Measurements from ENCODE around the gene TAB3.

Gene TAB3

GRCh38 chrX:30835373-30835772, 53.7 kb downstream of the TAB3 start:
- Histone ChIP-seq H3K36me3 (ENCODE audit: control insufficient read depth, insufficient read depth, low read length) (peaks cover 2% of the 10 kb centered on the region), H3K4me1 (ENCODE audit: control insufficient read depth, insufficient read depth, low read length) (no peaks in the 10 kb centered on the region), H3K27me3 (ENCODE audit: control insufficient read depth, insufficient read depth, low read length) (no peaks in the 10 kb centered on the region), H3K4me3 (ENCODE audit: low read length) (no peak overlapping the region), H3K27ac (ENCODE audit: low read depth, low read length) (no peak overlapping the region), H3K9ac (ENCODE audit: low read length) (no peak overlapping the region)

- no peaks in the 10 kb centered on the region for H3K4me1 ChIP-seq (ENCODE audit: control insufficient read depth, insufficient read depth, low read length)
- H3K36me3 ChIP-seq (ENCODE audit: control insufficient read depth, insufficient read depth, low read length), result peaks cover 2% of the 10 kb centered on the region
- no peak overlapping the region for H3K27ac ChIP-seq (ENCODE audit: low read depth, low read length)
- no peak overlapping the region for H3K9ac ChIP-seq (ENCODE audit: low read length)
- no peaks in the 10 kb centered on the region for H3K27me3 ChIP-seq (ENCODE audit: control insufficient read depth, insufficient read depth, low read length)
- no peak overlapping the region for H3K4me3 ChIP-seq (ENCODE audit: low read length)
Measured at GRCh38 chrX:30833896-30834295, 55.2 kb downstream of the TAB3 start.

GRCh38 chrX:30831082-30831481, 58.0 kb downstream of the TAB3 start:
- no peak overlapping the region for H3K9ac ChIP-seq (ENCODE audit: low read length)
- H3K4me1 ChIP-seq (ENCODE audit: control insufficient read depth, insufficient read depth, low read length), result no peaks in the 10 kb centered on the region
- H3K27ac ChIP-seq (ENCODE audit: low read depth, low read length), result no peak overlapping the region
- no peak overlapping the region for H3K4me3 ChIP-seq (ENCODE audit: low read length)
- no peaks in the 10 kb centered on the region for H3K27me3 ChIP-seq (ENCODE audit: control insufficient read depth, insufficient read depth, low read length)
- no peaks in the 10 kb centered on the region for H3K36me3 ChIP-seq (ENCODE audit: control insufficient read depth, insufficient read depth, low read length)

- Histone ChIP-seq H3K4me1 (ENCODE audit: control insufficient read depth, insufficient read depth, low read length) (no peaks in the 10 kb centered on the region), H3K36me3 (ENCODE audit: control insufficient read depth, insufficient read depth, low read length) (no peaks in the 10 kb centered on the region), H3K27ac (ENCODE audit: low read depth, low read length) (no peak overlapping the region), H3K27me3 (ENCODE audit: control insufficient read depth, insufficient read depth, low read length) (no peaks in the 10 kb centered on the region), H3K4me3 (ENCODE audit: low read length) (no peak overlapping the region), H3K9ac (ENCODE audit: low read length) (no peak overlapping the region)
Measured at GRCh38 chrX:30830326-30830943, 58.6 kb downstream of the TAB3 start.

- no peaks in the 10 kb centered on the region for H3K27me3 ChIP-seq (ENCODE audit: control insufficient read depth, insufficient read depth, low read length)
- no peaks in the 10 kb centered on the region for H3K4me1 ChIP-seq (ENCODE audit: control insufficient read depth, insufficient read depth, low read length)
- no peak overlapping the region for H3K9ac ChIP-seq (ENCODE audit: low read length)
- no peak overlapping the region for H3K4me3 ChIP-seq (ENCODE audit: low read length)
- no peaks in the 10 kb centered on the region for H3K36me3 ChIP-seq (ENCODE audit: control insufficient read depth, insufficient read depth, low read length)
- H3K27ac ChIP-seq (ENCODE audit: low read depth, low read length), result no peak overlapping the region
Measured at GRCh38 chrX:30824275-30824674, 64.8 kb downstream of the TAB3 start.

- H3K27me3 ChIP-seq (ENCODE audit: control insufficient read depth, insufficient read depth, low read length), result no peaks in the 10 kb centered on the region
- no peak overlapping the region for H3K9ac ChIP-seq (ENCODE audit: low read length)
- no peaks in the 10 kb centered on the region for H3K36me3 ChIP-seq (ENCODE audit: control insufficient read depth, insufficient read depth, low read length)
- H3K4me1 ChIP-seq (ENCODE audit: control insufficient read depth, insufficient read depth, low read length), result no peaks in the 10 kb centered on the region
- H3K4me3 ChIP-seq (ENCODE audit: low read length), result no peak overlapping the region
- H3K27ac ChIP-seq (ENCODE audit: low read depth, low read length), result no peak overlapping the region
Measured at GRCh38 chrX:30822764-30823163, 66.3 kb downstream of the TAB3 start.

- no peaks in the 10 kb centered on the region for H3K4me1 ChIP-seq (ENCODE audit: control insufficient read depth, insufficient read depth, low read length)
- no peak overlapping the region for H3K27ac ChIP-seq (ENCODE audit: low read depth, low read length)
- H3K36me3 ChIP-seq (ENCODE audit: control insufficient read depth, insufficient read depth, low read length), result no peaks in the 10 kb centered on the region
- H3K4me3 ChIP-seq (ENCODE audit: low read length), result no peak overlapping the region
- no peaks in the 10 kb centered on the region for H3K27me3 ChIP-seq (ENCODE audit: control insufficient read depth, insufficient read depth, low read length)
- no peak overlapping the region for H3K9ac ChIP-seq (ENCODE audit: low read length)
Measured at GRCh38 chrX:30822068-30822681, 66.9 kb downstream of the TAB3 start.

- Histone ChIP-seq H3K4me1 (ENCODE audit: control insufficient read depth, insufficient read depth, low read length) (no peaks in the 10 kb centered on the region), H3K36me3 (ENCODE audit: control insufficient read depth, insufficient read depth, low read length) (no peaks in the 10 kb centered on the region), H3K27ac (ENCODE audit: low read depth, low read length) (no peak overlapping the region), H3K9ac (ENCODE audit: low read length) (no peak overlapping the region), H3K4me3 (ENCODE audit: low read length) (no peak overlapping the region), H3K27me3 (ENCODE audit: control insufficient read depth, insufficient read depth, low read length) (no peaks in the 10 kb centered on the region)
Measured at GRCh38 chrX:30821116-30821515, 67.9 kb downstream of the TAB3 start.

- Histone ChIP-seq H3K9ac (ENCODE audit: low read length) (no peak overlapping the region), H3K36me3 (ENCODE audit: control insufficient read depth, insufficient read depth, low read length) (no peaks in the 10 kb centered on the region), H3K4me1 (ENCODE audit: control insufficient read depth, insufficient read depth, low read length) (no peaks in the 10 kb centered on the region)
Measured at GRCh38 chrX:30819080-30819479, 70.0 kb downstream of the TAB3 start.

GRCh38 chrX:30816079-30816478, 73.0 kb downstream of the TAB3 start:
- Histone ChIP-seq H3K4me3 (ENCODE audit: low read length) (no peak overlapping the region), H3K4me1 (ENCODE audit: control insufficient read depth, insufficient read depth, low read length) (no peaks in the 10 kb centered on the region), H3K27ac (ENCODE audit: low read depth, low read length) (no peak overlapping the region), H3K27me3 (ENCODE audit: control insufficient read depth, insufficient read depth, low read length) (no peaks in the 10 kb centered on the region), H3K36me3 (ENCODE audit: control insufficient read depth, insufficient read depth, low read length) (no peaks in the 10 kb centered on the region), H3K9ac (ENCODE audit: low read length) (no peak overlapping the region)

More at GRCh38 chrX:30819080-30819479, 70.0 kb downstream of the TAB3 start:
- Histone ChIP-seq H3K27ac (ENCODE audit: low read depth, low read length) (no peak overlapping the region), H3K4me3 (ENCODE audit: low read length) (no peak overlapping the region), H3K27me3 (ENCODE audit: control insufficient read depth, insufficient read depth, low read length) (no peaks in the 10 kb centered on the region)

- Histone ChIP-seq H3K36me3 (ENCODE audit: control insufficient read depth, insufficient read depth, low read length) (no peaks in the 10 kb centered on the region), H3K4me3 (ENCODE audit: low read length) (no peak overlapping the region), H3K27me3 (ENCODE audit: control insufficient read depth, insufficient read depth, low read length) (no peaks in the 10 kb centered on the region), H3K9ac (ENCODE audit: low read length) (no peak overlapping the region), H3K4me1 (ENCODE audit: control insufficient read depth, insufficient read depth, low read length) (no peaks in the 10 kb centered on the region), H3K27ac (ENCODE audit: low read depth, low read length) (no peak overlapping the region)
Measured at GRCh38 chrX:30814978-30815377, 74.1 kb downstream of the TAB3 start.

GRCh38 chrX:30812326-30812725, 76.7 kb downstream of the TAB3 start:
- Histone ChIP-seq H3K27ac (ENCODE audit: low read depth, low read length) (no peak overlapping the region), H3K4me1 (ENCODE audit: control insufficient read depth, insufficient read depth, low read length) (no peaks in the 10 kb centered on the region), H3K27me3 (ENCODE audit: control insufficient read depth, insufficient read depth, low read length) (no peaks in the 10 kb centered on the region), H3K9ac (ENCODE audit: low read length) (no peak overlapping the region), H3K36me3 (ENCODE audit: control insufficient read depth, insufficient read depth, low read length) (no peaks in the 10 kb centered on the region), H3K4me3 (ENCODE audit: low read length) (no peak overlapping the region)

- Histone ChIP-seq H3K27me3 (ENCODE audit: control insufficient read depth, insufficient read depth, low read length) (peaks cover 3% of the 10 kb centered on the region), H3K4me1 (ENCODE audit: control insufficient read depth, insufficient read depth, low read length) (no peaks in the 10 kb centered on the region), H3K9ac (ENCODE audit: low read length) (no peak overlapping the region), H3K4me3 (ENCODE audit: low read length) (no peak overlapping the region), H3K27ac (ENCODE audit: low read depth, low read length) (no peak overlapping the region), H3K36me3 (ENCODE audit: control insufficient read depth, insufficient read depth, low read length) (no peaks in the 10 kb centered on the region)
Measured at GRCh38 chrX:30806187-30806728, 82.8 kb downstream of the TAB3 start.
